Testis (tissue), 3 donors: Measurements from ENCODE around the gene SLC2A9. TPM values are rescaled to one million over a fixed set of nuclear protein-coding genes. Genes with fewer than 3 reads are reported as not detected.

ENCODE experiments used
- DNase-seq: peaks from one replicate; pipeline ENCODE4 v3.0.0-alpha.2; 2019
- H3K27ac ChIP-seq, 2 donors: fragments of 200-600 bp; sonication (generic); one replicate each; pipeline ENCODE4 v1.5.1; 2019
- H3K27me3 ChIP-seq: fragments of 200-600 bp; sonication (generic); one replicate; pipeline ENCODE4 v1.5.1; 2019
- H3K36me3 ChIP-seq: fragments of 200-600 bp; sonication (generic); one replicate; pipeline ENCODE4 v1.5.1; 2017; ENCODE audit warnings: low read depth; ENCODE audit errors: missing control alignments
- H3K4me1 ChIP-seq: fragments of 200-600 bp; sonication (generic); one replicate; pipeline ENCODE4 v1.5.1; 2019
- H3K4me3 ChIP-seq, 2 donors: fragments of 200-600 bp; sonication (generic); one replicate each; pipeline ENCODE4 v1.5.1; 2017 to 2019
- H3K9me3 ChIP-seq: fragments of 200-600 bp; sonication (generic); one replicate; pipeline ENCODE4 v1.5.1; 2017
- POLR2A ChIP-seq: fragments of 450-650 bp; IDR thresholded peaks from one replicate; pipeline ENCODE4 v1.6.1; 2017; ENCODE audit warnings: antibody characterized with exemption, mild to moderate bottlenecking, moderate library complexity
- WGBS, 2 donors: methylation state at CpG; one replicate each; pipeline ENCODE4 v1.1.5; 2018; 5-methylcytosine and 5-hydroxymethylcytosine counted together
- intact Hi-C: fragments of 100-400 bp; cut with DNase I; formaldehyde crosslinking; loops from one replicate; pipeline ENCODE4 v1.15.1; 2023; ENCODE audit warnings: low total_unique reads
- polyA plus RNA-seq: library from polyadenylated mRNA; stranded (reverse); fragments of 350-450 nt; fragmentation: Illumina TruSeq; extraction: RNeasy Lipid Tissue Mini Kit (QIAGEN cat#74804); gene quantifications from one replicate; pipeline ENCODE4 v1.2.3, GENCODE V29; 2014; ENCODE audit warnings: low read depth, low replicate concordance; ENCODE audit not compliant: insufficient read depth
- total RNA-seq, 2 donors: library from RNA; depleted of rRNA; stranded (reverse); fragments of >200 nt; gene quantifications; one replicate each; pipeline ENCODE4 v1.2.3, GENCODE V29; 2016
- TF ChIP-seq, protein P1 (sequence below), 3 experiments: fragments of 450-650 bp in 2 of 3; fragments of 200-600 bp in 1 of 3; sonication (generic) in 1 of 3; IDR thresholded peaks; one replicate each; pipeline ENCODE4 v1.5.1; 2016 to 2019; ENCODE audit warnings: antibody characterized with exemption in 3 of 3, mild to moderate bottlenecking in 2 of 3, moderate library complexity in 1 of 3

Gene SLC2A9
- total and polyA plus RNA-seq, 3 donors from 2014 or later: 6.3 to 7.5 (median 6.8) TPM

DNA sequence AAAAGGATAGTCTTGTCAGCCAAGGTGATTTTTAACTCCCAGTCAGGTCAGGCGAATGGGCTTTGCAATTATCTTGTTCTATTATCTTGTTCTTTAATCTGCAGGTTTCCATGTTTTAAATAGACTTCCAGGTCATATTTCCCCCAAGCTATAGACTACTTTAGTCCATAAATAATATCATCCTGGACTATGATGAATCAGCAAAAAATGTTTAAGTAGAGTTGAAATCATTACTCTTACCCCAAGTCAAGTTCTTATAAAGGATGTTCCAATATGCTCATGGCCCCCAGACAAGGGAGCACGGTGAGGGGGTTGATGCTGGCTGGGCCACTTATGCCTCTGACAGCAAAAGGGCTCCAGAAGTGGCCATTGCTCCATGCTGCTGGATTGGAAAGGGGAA is 75.1 kb downstream of the SLC2A9 start:
- Histone ChIP-seq H3K4me3 (no peak overlapping the region), H3K27ac (no peak overlapping the region), H3K4me1 (no peaks in the 10 kb centered on the region), H3K9me3 (no peaks in the 10 kb centered on the region), H3K36me3 (no peaks in the 10 kb centered on the region), H3K27me3 (no peaks in the 10 kb centered on the region)
- intact Hi-C loops: no loop called here
- 86 to 97% methylated on average over 2 of the region's 2 CpGs for WGBS, 2 donors
- no peak for DNase-seq
- TF ChIP-seq, protein P1, sequence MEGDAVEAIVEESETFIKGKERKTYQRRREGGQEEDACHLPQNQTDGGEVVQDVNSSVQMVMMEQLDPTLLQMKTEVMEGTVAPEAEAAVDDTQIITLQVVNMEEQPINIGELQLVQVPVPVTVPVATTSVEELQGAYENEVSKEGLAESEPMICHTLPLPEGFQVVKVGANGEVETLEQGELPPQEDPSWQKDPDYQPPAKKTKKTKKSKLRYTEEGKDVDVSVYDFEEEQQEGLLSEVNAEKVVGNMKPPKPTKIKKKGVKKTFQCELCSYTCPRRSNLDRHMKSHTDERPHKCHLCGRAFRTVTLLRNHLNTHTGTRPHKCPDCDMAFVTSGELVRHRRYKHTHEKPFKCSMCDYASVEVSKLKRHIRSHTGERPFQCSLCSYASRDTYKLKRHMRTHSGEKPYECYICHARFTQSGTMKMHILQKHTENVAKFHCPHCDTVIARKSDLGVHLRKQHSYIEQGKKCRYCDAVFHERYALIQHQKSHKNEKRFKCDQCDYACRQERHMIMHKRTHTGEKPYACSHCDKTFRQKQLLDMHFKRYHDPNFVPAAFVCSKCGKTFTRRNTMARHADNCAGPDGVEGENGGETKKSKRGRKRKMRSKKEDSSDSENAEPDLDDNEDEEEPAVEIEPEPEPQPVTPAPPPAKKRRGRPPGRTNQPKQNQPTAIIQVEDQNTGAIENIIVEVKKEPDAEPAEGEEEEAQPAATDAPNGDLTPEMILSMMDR (IDR thresholded peaks at IDR 0.05): no peak
- no peak for TF ChIP-seq POLR2A

DNA sequence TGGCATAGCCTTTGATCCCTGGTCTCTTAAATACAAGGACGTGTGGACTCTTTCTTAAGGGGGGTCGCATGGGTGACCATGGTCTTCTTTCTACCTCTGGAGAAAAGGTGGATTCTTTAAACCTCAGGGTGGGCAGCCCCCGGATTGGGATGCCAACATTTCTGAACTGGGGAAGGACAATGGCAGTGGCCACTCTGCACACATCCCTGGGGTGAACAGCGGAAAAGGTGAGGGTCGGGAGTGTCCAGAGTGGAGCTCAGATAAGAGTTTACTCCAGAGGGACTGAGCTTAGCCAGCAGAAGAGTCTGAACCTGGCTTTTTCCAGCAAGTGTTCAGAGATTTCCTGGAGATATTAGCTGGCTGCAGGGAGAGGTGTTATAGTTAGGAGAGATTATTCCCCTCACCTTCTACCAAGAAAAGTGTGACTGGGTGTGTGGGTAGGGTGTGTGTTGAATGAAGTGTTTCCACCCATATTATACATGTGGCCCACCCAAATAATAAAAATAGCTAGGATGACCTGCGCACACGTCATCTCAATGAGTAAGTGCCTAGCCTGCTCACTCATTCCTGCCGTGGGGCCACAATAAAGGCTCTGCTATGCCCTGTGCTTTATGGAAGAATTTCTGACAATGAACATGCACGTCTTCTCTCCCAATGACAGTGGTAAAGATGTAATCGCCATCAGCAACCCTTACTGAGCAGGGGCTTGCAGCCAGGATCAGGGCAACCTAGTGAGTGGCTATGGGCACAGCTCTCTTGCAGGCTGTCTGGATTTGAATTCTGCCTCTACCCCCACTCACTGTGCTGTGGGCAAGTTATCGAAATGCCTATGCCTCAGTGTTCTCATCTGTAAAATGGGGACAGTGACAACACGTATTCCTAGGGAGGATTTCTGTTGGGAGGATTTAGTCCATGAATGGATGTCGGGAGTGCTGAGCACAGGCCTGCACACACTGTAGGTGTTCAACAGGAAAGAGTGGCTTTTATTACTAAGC is 76.6 kb downstream of the SLC2A9 start:
- Histone ChIP-seq H3K27me3 (no peaks in the 10 kb centered on the region), H3K27ac (no peak overlapping the region), H3K9me3 (no peaks in the 10 kb centered on the region), H3K36me3 (no peaks in the 10 kb centered on the region), H3K4me1 (no peaks in the 10 kb centered on the region), H3K4me3 (no peak overlapping the region)
- no peak for DNase-seq
- WGBS, 2 donors: 84 to 90% methylated on average over 12 to 13 of the region's 13 CpGs
- TF ChIP-seq, protein P1 (IDR thresholded peaks at IDR 0.05): no peak
- no peak for TF ChIP-seq POLR2A
- intact Hi-C loops: no loop called here

DNA sequence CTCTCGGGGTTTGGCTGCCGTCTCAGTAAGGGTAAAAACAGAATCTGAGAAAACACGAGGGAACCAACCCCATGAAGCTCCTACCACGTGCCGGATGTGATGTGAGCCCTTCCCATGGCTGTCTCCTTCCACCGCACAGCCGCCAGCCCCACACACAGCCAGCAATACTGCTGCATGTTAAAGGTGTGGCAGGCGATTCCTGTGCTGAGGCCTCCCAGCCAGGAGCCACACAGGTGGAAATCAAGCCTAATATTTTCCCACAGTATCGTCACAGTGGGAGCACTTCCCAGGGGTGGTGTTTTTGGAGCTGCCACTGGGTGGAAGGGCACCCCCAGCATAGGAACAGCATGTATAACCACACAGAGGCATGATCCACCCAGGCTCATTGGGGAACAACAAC is 77.5 kb downstream of the SLC2A9 start:
- 97 to 98% methylated on average over 9 of the region's 9 CpGs for WGBS, 2 donors
- no peaks in the 10 kb centered on the region for H3K36me3 ChIP-seq

DNA sequence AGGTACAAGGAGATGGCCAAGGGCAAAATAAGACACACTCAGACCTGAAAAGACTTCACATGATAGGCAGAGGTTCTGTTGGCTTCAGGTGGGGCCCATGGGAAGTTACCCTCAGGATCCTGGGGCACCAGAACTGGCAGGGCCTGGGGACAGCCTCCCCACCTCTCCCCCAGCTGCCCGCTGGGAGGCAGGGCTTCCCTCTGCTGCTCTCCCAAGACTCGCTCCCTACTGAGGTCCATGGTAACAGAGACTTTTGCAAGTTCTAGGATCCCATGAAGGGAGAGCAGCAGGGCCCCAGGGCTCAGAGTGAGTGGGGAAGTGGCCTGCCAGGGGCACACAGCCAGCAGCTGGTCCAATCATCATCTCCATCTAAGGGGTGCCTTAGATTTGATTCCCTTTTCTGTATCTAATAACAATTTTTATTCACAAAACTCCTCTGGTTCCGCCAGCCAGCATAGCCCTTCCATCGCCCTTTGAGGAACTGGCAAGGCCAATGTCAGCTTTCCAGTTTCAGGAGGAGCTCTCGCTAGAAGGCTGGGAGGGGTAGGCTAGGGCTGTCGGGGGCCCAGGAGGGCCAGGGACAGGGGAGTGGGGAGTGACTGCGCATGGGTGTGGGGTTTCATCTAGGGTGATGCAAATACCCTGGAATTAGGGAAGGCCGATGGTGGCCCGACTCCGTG is 78.2 kb downstream of the SLC2A9 start:
- TF ChIP-seq, protein P1 (IDR thresholded peaks at IDR 0.05): no peak
- TF ChIP-seq POLR2A: no peak
- intact Hi-C loops: no loop called here
- H3K36me3 ChIP-seq: no peaks in the 10 kb centered on the region
- H3K27ac ChIP-seq: no peak overlapping the region
- WGBS, 2 donors: 86 to 94% methylated on average over 9 to 10 of the region's 10 CpGs
- no peaks in the 10 kb centered on the region for H3K27me3 ChIP-seq
- no peaks in the 10 kb centered on the region for H3K9me3 ChIP-seq
- no peak overlapping the region for H3K4me3 ChIP-seq
- H3K4me1 ChIP-seq: no peaks in the 10 kb centered on the region
- no peak for DNase-seq

More for the DNA sequence above, 77.5 kb downstream of the SLC2A9 start:
- no peaks in the 10 kb centered on the region for H3K9me3 ChIP-seq
- no peak for DNase-seq
- no peaks in the 10 kb centered on the region for H3K4me1 ChIP-seq
- no peak overlapping the region for H3K27ac ChIP-seq
- H3K27me3 ChIP-seq: no peaks in the 10 kb centered on the region
- H3K4me3 ChIP-seq: no peak overlapping the region
- TF ChIP-seq POLR2A: no peak
- TF ChIP-seq, protein P1 (IDR thresholded peaks at IDR 0.05): no peak
- intact Hi-C loops: no loop called here
